Measurements from ENCODE around the gene ILRUN. TPM values are rescaled to one million over a fixed set of nuclear protein-coding genes. Genes with fewer than 3 reads are reported as not detected.

ILRUN gene
- total and polyA plus RNA-seq, 9 of the 15 experiments (the other 6 are each of a cell fraction or from before 2014, with no cell fraction given) = 24.9 to 78.9 (median 53.4) TPM

GRCh38 chr6:34667481-34668238 is 28.9 kb downstream of the ILRUN start:
- ChIA-PET POLR2A (no interaction called here), CTCF (ENCODE audit: low intra/inter-chr PET ratio) (no interaction called here)
- Histone ChIP-seq H3K36me3 (ENCODE audit: control insufficient read depth, insufficient read depth, low read length) (peaks cover 14% of the 10 kb centered on the region; the same call in 2 of the 3 replicates), H3K4me1 (replicated peaks in 1 of 2; ENCODE audit: control insufficient read depth in 2 of 2, insufficient read depth in 2 of 2, low read length in 2 of 2) (peaks cover 31 to 64% of the 10 kb centered on the region in 2 experiments), H3K9me3 (replicated peaks; ENCODE audit: control insufficient read depth, insufficient read depth, low read depth, low read length) (no peaks in the 10 kb centered on the region), H3K79me2 (ENCODE audit: control insufficient read depth, insufficient read depth, low read length) (peaks cover 99% of the 10 kb centered on the region), H3K4me3 (no peak overlapping the region), H3K27me3 (ENCODE audit: control insufficient read depth in 2 of 2, insufficient read depth in 2 of 2, low read length in 2 of 2) (no peaks in the 10 kb centered on the region), H3K4me2 (ENCODE audit: insufficient read depth, low read length) (no peak overlapping the region), H4K20me1 (replicated peaks; ENCODE audit: control insufficient read depth, insufficient read depth, low read length) (no peaks in the 10 kb centered on the region), H3K27ac (ENCODE audit: extremely low read depth, low read depth, low read length) (peak overlapping the region; percentile 43; the same call in 1 of the 3 replicates), H3K9me1 (ENCODE audit: control insufficient read depth, insufficient read depth, low read length) (no peaks in the 10 kb centered on the region), H2AFZ (ENCODE audit: low read depth, low read length) (no peak overlapping the region), H3K9ac (ENCODE audit: insufficient read depth in 1 of 2, low read depth in 2 of 2, low read length in 2 of 2) (peak overlapping the region in 1 of 2 experiments; percentile 22; a peak in 1 of 4 replicates)
- ATAC-seq (no peak), DNase-seq (ENCODE audit: extremely low read depth in 1 of 4, low spot score in 3 of 4) (no peak), FAIRE-seq (no peak)
- in situ Hi-C loops (cut with MboI) = no loop called here
- no TSS peak for BruUV-seq (replicated peaks)
- intact Hi-C loops (cut with micrococcal nuclease) = loop anchor here (10.0 kb wide), 1 partner anchor 87 kb away; the partner anchor contains the start of gene SNRPC
- 45% methylated on average over 4 of the region's 4 CpGs for WGBS (ENCODE audit: insufficient coverage, low coverage, missing lambda C conversion rate)
- TF ChIP-seq EP400 (IDR thresholded peaks at IDR 0.05) = no peak
- no peak for TF ChIP-seq ZBTB8A (IDR thresholded peaks at IDR 0.05; ENCODE audit: partially characterized antibody)
- TF ChIP-seq EGR1 (conservative IDR thresholded peaks at IDR 0.05) = no peak
- no peak for TF ChIP-seq ZNF778 (CRISPR knock-in tag; IDR thresholded peaks at IDR 0.05)
- no peak for TF ChIP-seq KLF1 (tag; IDR thresholded peaks at IDR 0.05)
- no peak for TF ChIP-seq CREM (IDR thresholded peaks at IDR 0.05; ENCODE audit: low read depth)
- TF ChIP-seq GTF2B (IDR thresholded peaks at IDR 0.05; ENCODE audit: extremely low read depth, insufficient read length) = no peak
- TF ChIP-seq ETV1 (tag; conservative IDR thresholded peaks at IDR 0.05; ENCODE audit: low read depth) = no peak
- no peak for TF ChIP-seq RBFOX2 (IDR thresholded peaks at IDR 0.05; ENCODE audit: low read depth, low read length)
- TF ChIP-seq CEBPG (CRISPR knock-in tag; IDR thresholded peaks at IDR 0.05) = peak; percentile 31; the same call in 1 of the 2 replicates
- peak; percentile 75 to 93 for TF ChIP-seq CEBPG (tag; conservative IDR thresholded peaks at IDR 0.05 in 1 of 2, IDR thresholded peaks at IDR 0.05 in 1 of 2)
- TF ChIP-seq ZNF24 (IDR thresholded peaks at IDR 0.05) = no peak
- TF ChIP-seq NCOA2 (IDR thresholded peaks at IDR 0.05; ENCODE audit: partially characterized antibody in 2 of 2) = no peak
- TF ChIP-seq SMAD4 (CRISPR knock-in tag; conservative IDR thresholded peaks at IDR 0.05) = no peak
- TF ChIP-seq ZBTB33 (CRISPR knock-in tag; IDR thresholded peaks at IDR 0.05) = no peak
- TF ChIP-seq ZC3H8 (IDR thresholded peaks at IDR 0.05) = no peak
- TF ChIP-seq CEBPB (tag; IDR thresholded peaks at IDR 0.05) = peak; percentile 92
- no peak for TF ChIP-seq TCFL5 (CRISPR knock-in tag; conservative IDR thresholded peaks at IDR 0.05)
- TF ChIP-seq PTRF (tag; IDR thresholded peaks at IDR 0.05) = no peak
- no peak for TF ChIP-seq NUFIP1 (IDR thresholded peaks at IDR 0.05; ENCODE audit: partially characterized antibody)
- no peak for TF ChIP-seq CREBBP (IDR thresholded peaks at IDR 0.05; ENCODE audit: low read depth, low read length)
- no peak for TF ChIP-seq WHSC1 (IDR thresholded peaks at IDR 0.05; ENCODE audit: low read length)
- TF ChIP-seq NCOA4 (IDR thresholded peaks at IDR 0.05; ENCODE audit: partially characterized antibody) = no peak

All from K562 (cell line).